Neural progenitor cell (in vitro differentiated cells): ENCODE results near the gene POU3F3. TPM values are rescaled to one million over a fixed set of nuclear protein-coding genes. Genes with fewer than 3 reads are reported as not detected.

Experiments used
- DNase-seq: peaks from one replicate; pipeline ENCODE4 v3.0.0-alpha.2; 2016; ENCODE audit warnings: low spot score
- H2AFZ ChIP-seq: fragments of 200-600 bp; sonication (generic); replicated peaks from 2 replicates; pipeline ENCODE4 v1.6.1; 2016; ENCODE audit warnings: antibody characterized with exemption
- H3F3A ChIP-seq: fragments of 200-600 bp; sonication (generic); 2 replicates; pipeline ENCODE4 v1.6.1; 2016; ENCODE audit warnings: antibody characterized with exemption, low read depth
- H3K27ac ChIP-seq: fragments of 200-600 bp; sonication (generic); 2 replicates; pipeline ENCODE4 v1.5.1; 2016; ENCODE audit warnings: mild to moderate bottlenecking
- H3K27me3 ChIP-seq: fragments of 200-600 bp; sonication (generic); 2 replicates; pipeline ENCODE4 v1.6.1; 2016; ENCODE audit warnings: mild to moderate bottlenecking, moderate library complexity
- H3K36me3 ChIP-seq: fragments of 200-600 bp; sonication (generic); 2 replicates; pipeline ENCODE4 v1.5.1; 2016
- H3K4me1 ChIP-seq: fragments of 200-600 bp; sonication (generic); 2 replicates; pipeline ENCODE4 v1.6.1; 2016; ENCODE audit warnings: mixed run types
- H3K4me2 ChIP-seq: fragments of 200-600 bp; sonication (generic); 2 replicates; pipeline ENCODE4 v1.6.1; 2016
- H3K4me3 ChIP-seq: fragments of 200-600 bp; sonication (generic); 2 replicates; pipeline ENCODE4 v1.5.1; 2016
- H3K79me2 ChIP-seq: fragments of 200-600 bp; sonication (generic); 2 replicates; pipeline ENCODE4 v1.6.1; 2016; ENCODE audit warnings: low read depth
- H3K9ac ChIP-seq: fragments of 200-600 bp; sonication (generic); 2 replicates; pipeline ENCODE4 v1.6.1; 2016
- H3K9me3 ChIP-seq: fragments of 200-600 bp; sonication (generic); 2 replicates; pipeline ENCODE4 v1.5.1; 2016; ENCODE audit warnings: low read depth
- H4K20me1 ChIP-seq: fragments of 200-600 bp; sonication (generic); 2 replicates; pipeline ENCODE4 v1.6.1; 2016; ENCODE audit warnings: low read depth
- H3K27ac Mint-ChIP-seq: 3 replicates; pipeline ENCODE4 v1.8.0; 2021; ENCODE audit warnings: mixed read lengths
- H3K27me3 Mint-ChIP-seq: 2 replicates; pipeline ENCODE4 v1.8.0; 2022; ENCODE audit warnings: low read depth, mild to moderate bottlenecking, inconsistent platforms, moderate library complexity, mixed read lengths; ENCODE audit not compliant: insufficient read depth
- H3K36me3 Mint-ChIP-seq: 3 replicates; pipeline ENCODE4 v1.8.0; 2021; ENCODE audit warnings: mixed read lengths
- H3K4me1 Mint-ChIP-seq: 3 replicates; pipeline ENCODE4 v1.8.0; 2021; ENCODE audit warnings: mixed read lengths
- H3K4me3 Mint-ChIP-seq: 3 replicates; pipeline ENCODE4 v1.8.0; 2021; ENCODE audit warnings: mild to moderate bottlenecking, moderate library complexity, mixed read lengths
- H3K9me3 Mint-ChIP-seq: 3 replicates; pipeline ENCODE4 v1.8.0; 2020; ENCODE audit warnings: mixed read lengths
- CTCF ChIP-seq: fragments of 200-600 bp; sonication (generic); IDR thresholded peaks from 2 replicates; pipeline ENCODE4 v1.5.1; 2017; ENCODE audit warnings: antibody characterized with exemption, mild to moderate bottlenecking
- EZH2 ChIP-seq: fragments of 200-600 bp; sonication (generic); IDR thresholded peaks from 2 replicates; pipeline ENCODE4 v1.6.1; 2017; ENCODE audit warnings: antibody characterized with exemption, mild to moderate bottlenecking, moderate library complexity
- EZH2phosphoT487 ChIP-seq: fragments of 200-600 bp; sonication (generic); IDR thresholded peaks from 2 replicates; pipeline ENCODE4 v1.6.1; 2017; ENCODE audit warnings: antibody characterized with exemption
- total RNA-seq: library from RNA; depleted of rRNA; stranded (reverse); fragments of >200 nt; gene quantifications from 2 replicates; pipeline ENCODE4 v1.2.3, GENCODE V29; 2015; ENCODE audit warnings: low replicate concordance

The POU3F3 gene
- total RNA-seq, 1 donor from 2014 or later, result not detected

DNA sequence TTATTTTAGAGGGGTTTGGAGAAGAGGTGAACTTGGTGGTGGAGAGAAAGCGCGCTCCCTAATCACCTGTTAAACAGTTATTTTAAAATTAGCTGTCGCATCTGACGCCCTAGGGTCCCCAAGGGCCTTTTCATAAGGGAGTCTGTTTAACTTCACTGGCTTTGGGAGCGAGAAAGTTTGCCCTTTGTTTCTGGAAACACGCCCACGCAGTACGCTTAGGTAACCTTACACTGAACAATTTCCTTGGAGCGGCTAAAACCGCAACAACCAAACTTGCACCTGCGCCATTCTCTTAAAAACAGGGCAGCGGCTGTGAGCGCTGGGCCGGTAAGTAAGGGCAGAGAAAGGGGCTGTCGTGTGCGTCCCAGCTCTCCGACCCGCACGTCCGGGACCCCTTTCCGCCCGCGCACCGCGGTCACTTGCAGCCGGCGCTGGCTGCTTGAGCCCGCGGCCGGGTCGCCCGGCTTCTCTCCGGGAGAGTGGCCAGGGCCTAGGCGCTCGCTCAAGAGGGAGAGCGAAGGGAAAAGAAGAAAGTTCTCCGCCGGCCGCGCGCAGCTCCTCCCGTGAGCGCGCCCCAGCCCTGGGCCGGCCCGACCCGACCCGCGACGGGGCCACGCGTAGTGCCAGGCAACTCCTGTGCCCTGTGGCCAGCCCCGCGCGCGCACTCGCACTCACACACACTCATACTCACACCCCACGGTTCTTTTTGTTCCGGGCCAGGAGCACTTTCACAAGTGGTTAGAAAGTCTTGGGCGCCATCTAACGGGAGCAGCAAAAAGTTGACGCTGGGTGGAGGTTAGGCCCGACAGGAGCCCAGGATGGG is 19.2 kb downstream of the POU3F3 start:
- peaks cover 2% of the 10 kb centered on the region for H3K36me3 Mint-ChIP-seq
- Histone ChIP-seq H4K20me1 (peaks cover 44% of the 10 kb centered on the region), H3K27ac (no peak overlapping the region), H2AFZ (peak overlapping the region; percentile 97), H3F3A (peaks cover 21% of the 10 kb centered on the region), H3K4me2 (peak overlapping the region; percentile 96), H3K9me3 (no peaks in the 10 kb centered on the region), H3K9ac (no peak overlapping the region), H3K36me3 (no peaks in the 10 kb centered on the region), H3K4me1 (peaks cover 12% of the 10 kb centered on the region), H3K79me2 (no peaks in the 10 kb centered on the region), H3K4me3 (peak overlapping the region; percentile 88), H3K27me3 (peaks cover 100% of the 10 kb centered on the region)
- peaks cover 45% of the 10 kb centered on the region for H3K4me1 Mint-ChIP-seq
- TF ChIP-seq CTCF, result peak; percentile 80
- TF ChIP-seq EZH2phosphoT487, result peak; percentile 11
- TF ChIP-seq EZH2, result no peak
- H3K27ac Mint-ChIP-seq, result peak overlapping the region; percentile 100
- peak overlapping the region; percentile 97 for H3K4me3 Mint-ChIP-seq
- peaks cover 23% of the 10 kb centered on the region for H3K27me3 Mint-ChIP-seq
- no peaks in the 10 kb centered on the region for H3K9me3 Mint-ChIP-seq
- peak; percentile 89 for DNase-seq

- peak; percentile 49 for DNase-seq
- Mint-ChIP-seq H3K27ac (peak overlapping the region; percentile 76), H3K36me3 (peaks cover 2% of the 10 kb centered on the region), H3K9me3 (no peaks in the 10 kb centered on the region), H3K4me1 (peaks cover 40% of the 10 kb centered on the region), H3K27me3 (peaks cover 22% of the 10 kb centered on the region), H3K4me3 (peak overlapping the region; percentile 97)
- Histone ChIP-seq H3F3A (peaks cover 21% of the 10 kb centered on the region), H3K9me3 (no peaks in the 10 kb centered on the region), H4K20me1 (peaks cover 38% of the 10 kb centered on the region), H3K36me3 (no peaks in the 10 kb centered on the region), H3K4me2 (peak overlapping the region; percentile 96), H3K4me3 (peak overlapping the region; percentile 88), H3K27me3 (peaks cover 100% of the 10 kb centered on the region), H3K27ac (no peak overlapping the region), H3K4me1 (peaks cover 12% of the 10 kb centered on the region), H3K9ac (no peak overlapping the region), H2AFZ (peak overlapping the region; percentile 97), H3K79me2 (no peaks in the 10 kb centered on the region)
- TF ChIP-seq CTCF (no peak), EZH2phosphoT487 (no peak), EZH2 (no peak)
Measured at GRCh38 chr2:104873689-104874054, 19.8 kb downstream of the POU3F3 start.

DNA sequence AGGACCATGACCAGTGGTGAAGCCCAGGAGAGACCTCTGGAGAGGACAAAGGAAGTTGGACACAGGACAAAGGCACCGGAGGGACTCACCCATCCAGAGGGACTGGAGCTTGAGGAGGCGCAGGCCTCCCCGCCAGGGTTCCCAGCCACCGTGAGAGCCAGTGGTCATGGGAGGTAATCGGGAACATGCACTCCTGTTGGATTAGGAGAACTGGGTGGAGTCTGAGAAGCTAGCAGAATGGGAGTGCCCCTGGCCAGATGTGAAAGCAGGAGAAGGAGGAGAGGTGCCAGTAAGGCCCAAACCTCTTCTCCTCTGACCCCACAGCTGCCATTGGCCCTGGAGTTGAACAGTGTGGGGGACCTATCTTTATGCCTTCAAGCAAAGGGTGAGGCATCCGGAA is 20.3 kb downstream of the POU3F3 start:
- Mint-ChIP-seq H3K36me3 (peaks cover 2% of the 10 kb centered on the region), H3K4me1 (peaks cover 34% of the 10 kb centered on the region), H3K4me3 (peak overlapping the region; percentile 97), H3K27me3 (peaks cover 16% of the 10 kb centered on the region), H3K9me3 (no peaks in the 10 kb centered on the region), H3K27ac (no peak overlapping the region)
- no peaks in the 10 kb centered on the region for H3K9me3 ChIP-seq
- H3K27ac ChIP-seq, result no peak overlapping the region
- peaks cover 12% of the 10 kb centered on the region for H3K4me1 ChIP-seq
- peaks cover 21% of the 10 kb centered on the region for H3F3A ChIP-seq
- no peak for TF ChIP-seq CTCF
- TF ChIP-seq EZH2phosphoT487, result no peak
- TF ChIP-seq EZH2, result no peak
- no peaks in the 10 kb centered on the region for H3K36me3 ChIP-seq
- no peak overlapping the region for H3K4me2 ChIP-seq
- DNase-seq, result no peak
- H3K27me3 ChIP-seq, result peaks cover 100% of the 10 kb centered on the region
- H4K20me1 ChIP-seq, result peaks cover 33% of the 10 kb centered on the region
- H3K79me2 ChIP-seq, result no peaks in the 10 kb centered on the region
- no peak overlapping the region for H3K9ac ChIP-seq
- no peak overlapping the region for H3K4me3 ChIP-seq
- no peak overlapping the region for H2AFZ ChIP-seq
